ENCODE data around the gene SIAH1. TPM values are rescaled to one million over a fixed set of nuclear protein-coding genes. Genes with fewer than 3 reads are reported as not detected.
"Not testable (repeated sequence)": the region's sequence is repeated elsewhere in the genome, so short reads cannot be mapped to it uniquely, and the experiment has no call there.

The SIAH1 gene
- total RNA-seq, 1 donor from 2014 or later = 31.1 TPM

DNA sequence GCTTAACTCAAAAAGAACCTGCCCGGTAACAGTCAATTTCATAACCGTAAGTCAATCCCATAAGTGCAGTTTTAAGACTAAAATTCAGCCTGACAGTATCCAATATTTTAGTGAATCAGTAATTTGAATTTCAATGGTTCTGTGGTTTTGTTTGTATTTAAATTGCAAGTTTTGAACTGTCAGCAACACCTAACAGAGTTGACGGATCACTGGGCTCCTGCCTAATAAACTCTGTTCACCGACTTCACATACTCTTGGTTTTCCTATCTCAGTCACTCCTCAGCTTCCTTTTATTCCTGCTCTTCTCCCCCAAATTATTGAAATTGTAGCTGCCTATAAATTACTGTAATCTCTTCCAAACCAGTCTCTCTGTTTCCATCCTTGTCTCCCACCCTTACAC is 12.5 kb downstream of the SIAH1 start:
- H3K36me3 Mint-ChIP-seq (ENCODE audit: low read depth) = no peaks in the 10 kb centered on the region

DNA sequence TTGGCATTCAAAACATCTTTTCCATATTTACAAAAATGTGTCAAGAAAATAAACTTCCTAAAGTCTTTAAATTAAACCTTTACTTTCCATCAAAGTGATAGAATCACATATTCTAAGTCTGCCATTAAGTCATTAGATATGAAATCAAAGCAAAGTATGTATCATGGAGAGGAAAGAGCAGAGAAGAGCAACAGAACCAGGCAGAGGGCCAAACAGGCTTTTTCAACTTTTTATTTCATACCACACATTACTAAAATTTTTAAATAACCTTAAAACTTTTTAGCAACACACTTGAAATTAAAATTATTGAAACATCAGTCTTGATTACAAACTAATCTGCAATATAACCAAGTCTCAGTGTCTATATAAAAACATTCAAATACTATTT is 13.8 kb downstream of the SIAH1 start:
- Mint-ChIP-seq H3K9me3 (no peaks in the 10 kb centered on the region), H3K4me3 (no peak overlapping the region), H3K27me3 (ENCODE audit: low read depth) (no peaks in the 10 kb centered on the region), H3K36me3 (ENCODE audit: low read depth) (no peaks in the 10 kb centered on the region), H3K4me1 (peaks cover 21% of the 10 kb centered on the region), H3K27ac (ENCODE audit: unreplicated experiment) (no peak overlapping the region)
- no peak for DNase-seq (ENCODE audit: low read depth, low spot score)
- TF ChIP-seq, protein P1, sequence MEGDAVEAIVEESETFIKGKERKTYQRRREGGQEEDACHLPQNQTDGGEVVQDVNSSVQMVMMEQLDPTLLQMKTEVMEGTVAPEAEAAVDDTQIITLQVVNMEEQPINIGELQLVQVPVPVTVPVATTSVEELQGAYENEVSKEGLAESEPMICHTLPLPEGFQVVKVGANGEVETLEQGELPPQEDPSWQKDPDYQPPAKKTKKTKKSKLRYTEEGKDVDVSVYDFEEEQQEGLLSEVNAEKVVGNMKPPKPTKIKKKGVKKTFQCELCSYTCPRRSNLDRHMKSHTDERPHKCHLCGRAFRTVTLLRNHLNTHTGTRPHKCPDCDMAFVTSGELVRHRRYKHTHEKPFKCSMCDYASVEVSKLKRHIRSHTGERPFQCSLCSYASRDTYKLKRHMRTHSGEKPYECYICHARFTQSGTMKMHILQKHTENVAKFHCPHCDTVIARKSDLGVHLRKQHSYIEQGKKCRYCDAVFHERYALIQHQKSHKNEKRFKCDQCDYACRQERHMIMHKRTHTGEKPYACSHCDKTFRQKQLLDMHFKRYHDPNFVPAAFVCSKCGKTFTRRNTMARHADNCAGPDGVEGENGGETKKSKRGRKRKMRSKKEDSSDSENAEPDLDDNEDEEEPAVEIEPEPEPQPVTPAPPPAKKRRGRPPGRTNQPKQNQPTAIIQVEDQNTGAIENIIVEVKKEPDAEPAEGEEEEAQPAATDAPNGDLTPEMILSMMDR (conservative IDR thresholded peaks at IDR 0.05) = no peak

More for the DNA sequence above, 12.5 kb downstream of the SIAH1 start:
- TF ChIP-seq, protein P1 (conservative IDR thresholded peaks at IDR 0.05) = no peak
- no peak overlapping the region for H3K4me3 Mint-ChIP-seq
- no peak for DNase-seq (ENCODE audit: low read depth, low spot score)
- peaks cover 16% of the 10 kb centered on the region for H3K4me1 Mint-ChIP-seq
- H3K27ac Mint-ChIP-seq (ENCODE audit: unreplicated experiment) = no peak overlapping the region
- no peaks in the 10 kb centered on the region for H3K9me3 Mint-ChIP-seq
- no peaks in the 10 kb centered on the region for H3K27me3 Mint-ChIP-seq (ENCODE audit: low read depth)

- not testable (repeated sequence) for H3K27me3 Mint-ChIP-seq (ENCODE audit: low read depth); H3K27ac Mint-ChIP-seq (ENCODE audit: unreplicated experiment); H3K36me3 Mint-ChIP-seq (ENCODE audit: low read depth); DNase-seq (ENCODE audit: low read depth, low spot score); H3K4me3 Mint-ChIP-seq; H3K9me3 Mint-ChIP-seq
- peaks cover 26% of the 10 kb centered on the region for H3K4me1 Mint-ChIP-seq
Observed at GRCh38 chr16:48370668-48371392, 14.4 kb downstream of the SIAH1 start.

GRCh38 chr16:48370229-48370628 is 15.0 kb downstream of the SIAH1 start:
- no peak for DNase-seq (ENCODE audit: low read depth, low spot score)
- Mint-ChIP-seq H3K4me3 (no peak overlapping the region), H3K27me3 (ENCODE audit: low read depth) (no peaks in the 10 kb centered on the region), H3K36me3 (ENCODE audit: low read depth) (no peaks in the 10 kb centered on the region), H3K9me3 (no peaks in the 10 kb centered on the region), H3K27ac (ENCODE audit: unreplicated experiment) (no peak overlapping the region), H3K4me1 (peaks cover 31% of the 10 kb centered on the region)
- TF ChIP-seq, protein P1 (conservative IDR thresholded peaks at IDR 0.05) = no peak

DNA sequence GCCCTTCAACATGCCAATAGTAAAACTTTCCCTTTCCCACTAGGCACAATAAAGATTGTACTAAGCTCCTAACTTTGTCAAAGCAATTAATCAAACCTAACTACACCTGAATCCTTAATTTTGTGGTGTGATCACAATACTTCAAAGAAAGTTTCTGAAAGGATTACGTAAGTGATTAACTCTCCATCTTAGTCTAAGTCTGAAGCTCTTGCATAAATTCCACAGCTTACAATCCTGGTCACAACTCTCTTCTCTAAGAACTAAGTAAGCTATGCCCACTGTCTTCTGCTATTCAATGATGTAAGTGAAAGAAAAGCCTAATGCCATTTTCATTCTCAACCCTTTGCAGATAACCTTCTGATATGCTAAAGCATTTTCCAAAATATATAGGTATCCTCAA is 15.4 kb downstream of the SIAH1 start:
- Mint-ChIP-seq H3K36me3 (ENCODE audit: low read depth) (no peaks in the 10 kb centered on the region), H3K4me1 (peaks cover 36% of the 10 kb centered on the region), H3K27me3 (ENCODE audit: low read depth) (no peaks in the 10 kb centered on the region), H3K27ac (ENCODE audit: unreplicated experiment) (no peak overlapping the region), H3K4me3 (no peak overlapping the region), H3K9me3 (no peaks in the 10 kb centered on the region)
- TF ChIP-seq, protein P1 (conservative IDR thresholded peaks at IDR 0.05) = no peak
- DNase-seq (ENCODE audit: low read depth, low spot score) = no peak

- H3K4me3 Mint-ChIP-seq = no peak overlapping the region
- TF ChIP-seq, protein P1 (conservative IDR thresholded peaks at IDR 0.05) = no peak
- DNase-seq (ENCODE audit: low read depth, low spot score) = no peak
- no peak overlapping the region for H3K27ac Mint-ChIP-seq (ENCODE audit: unreplicated experiment)
- peaks cover 47% of the 10 kb centered on the region for H3K4me1 Mint-ChIP-seq
- H3K36me3 Mint-ChIP-seq (ENCODE audit: low read depth) = no peaks in the 10 kb centered on the region
- no peaks in the 10 kb centered on the region for H3K9me3 Mint-ChIP-seq
- no peaks in the 10 kb centered on the region for H3K27me3 Mint-ChIP-seq (ENCODE audit: low read depth)
Observed at GRCh38 chr16:48367441-48368049, 17.7 kb downstream of the SIAH1 start.
